Activated T-cell treated with anti-CD3 and anti-CD28 coated beads, Interleukin-2, amount 50 U/mL, for 4 hours (primary cell): ENCODE results near the gene SLC10A2. TPM values are rescaled to one million over a fixed set of nuclear protein-coding genes. Genes with fewer than 3 reads are reported as not detected.

Experiments
- ATAC-seq, 2 donors: fragments of 200-7000 bp; cut with Tn5 transposase; one replicate each; pipeline ENCODE4 v1.10.0; 2021
- DNase-seq: peaks from one replicate; pipeline ENCODE4 v3.0.0-alpha.2; 2020
- H3K27me3 Mint-ChIP-seq: one replicate; pipeline ENCODE4 v1.8.0; 2021; ENCODE audit warnings: low read depth, mixed read lengths
- H3K36me3 Mint-ChIP-seq: one replicate; pipeline ENCODE4 v1.8.0; 2022; ENCODE audit warnings: mixed read lengths; ENCODE audit not compliant: insufficient read depth
- H3K4me1 Mint-ChIP-seq: one replicate; pipeline ENCODE4 v1.8.0; 2021; ENCODE audit warnings: low read depth, mixed read lengths
- H3K4me3 Mint-ChIP-seq: one replicate; pipeline ENCODE4 v1.8.0; 2021; ENCODE audit warnings: mild to moderate bottlenecking, moderate library complexity, mixed read lengths
- H3K9me3 Mint-ChIP-seq: one replicate; pipeline ENCODE4 v1.8.0; 2021; ENCODE audit warnings: mixed read lengths
- total RNA-seq, 3 donors: library from RNA; stranded (reverse); gene quantifications; one replicate each; pipeline ENCODE4 v1.2.1, GENCODE V29; 2021

SLC10A2 gene
- total RNA-seq, 3 donors from 2014 or later = not detected

DNA sequence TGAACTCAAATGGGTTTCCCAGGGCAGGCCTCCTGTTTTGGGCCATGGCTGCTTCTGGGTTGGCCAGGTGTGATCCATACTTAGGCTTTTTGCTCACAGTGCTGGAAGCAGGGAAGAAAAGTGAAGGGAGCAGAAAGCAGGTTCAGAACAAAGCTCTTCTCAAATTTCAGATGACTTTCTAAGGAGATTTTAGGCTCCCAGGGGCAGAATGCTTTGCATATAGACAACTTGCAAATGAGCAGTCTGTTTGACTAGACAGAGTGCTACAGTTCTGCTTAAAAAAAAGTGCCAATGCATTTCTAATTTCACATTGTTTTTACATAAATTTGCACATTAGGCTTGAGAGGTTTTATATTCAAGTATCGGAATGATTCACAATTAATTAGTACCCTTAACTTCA lies 2.6 kb upstream of the SLC10A2 start:
- Mint-ChIP-seq H3K27me3 (no peaks in the 10 kb centered on the region), H3K9me3 (peaks cover 3% of the 10 kb centered on the region), H3K4me3 (no peak overlapping the region), H3K36me3 (no peaks in the 10 kb centered on the region), H3K4me1 (no peaks in the 10 kb centered on the region)
- ATAC-seq (no peak), DNase-seq (no peak)

DNA sequence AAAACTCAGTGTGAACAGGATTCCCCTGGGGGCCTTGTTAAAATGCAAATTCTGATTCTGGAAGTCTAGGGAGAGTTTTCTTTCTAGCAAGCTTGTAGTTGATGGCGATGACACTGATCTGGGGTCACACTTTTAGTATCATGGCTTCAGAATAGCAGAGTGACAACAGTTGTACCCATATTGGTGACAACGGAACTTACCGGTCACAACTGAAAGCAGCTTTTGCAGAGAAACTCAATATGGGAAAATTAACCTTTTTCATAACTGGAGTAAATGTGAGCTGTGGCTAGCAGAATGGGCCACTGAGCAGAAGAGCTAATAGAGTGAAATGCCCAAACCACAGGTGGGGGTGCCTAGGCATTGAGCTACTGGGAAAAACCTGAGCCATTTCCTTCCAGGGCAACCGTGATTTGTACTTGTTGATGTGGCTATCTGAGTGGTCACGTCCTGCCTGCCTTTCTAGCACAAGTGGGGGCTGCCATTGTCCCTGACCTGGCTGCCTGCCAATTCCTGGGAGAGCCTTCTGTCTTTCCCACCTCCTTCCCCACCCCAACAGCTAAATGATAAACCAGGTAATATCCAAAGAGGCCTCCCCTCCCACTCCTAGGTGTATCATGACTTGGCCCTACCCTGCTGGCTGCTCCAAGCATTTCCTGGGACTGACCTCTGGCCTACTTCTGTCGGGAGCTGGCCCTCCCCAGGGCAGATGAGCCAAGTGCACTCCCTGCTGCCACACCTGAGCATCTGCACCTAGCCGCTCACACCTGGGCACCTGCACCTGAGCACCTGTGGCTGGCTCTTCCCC lies 1.7 kb upstream of the SLC10A2 start:
- Mint-ChIP-seq H3K27me3 (no peaks in the 10 kb centered on the region), H3K4me3 (no peak overlapping the region), H3K4me1 (no peaks in the 10 kb centered on the region), H3K36me3 (no peaks in the 10 kb centered on the region), H3K9me3 (peaks cover 3% of the 10 kb centered on the region)
- DNase-seq (no peak), ATAC-seq (no peak)

DNA sequence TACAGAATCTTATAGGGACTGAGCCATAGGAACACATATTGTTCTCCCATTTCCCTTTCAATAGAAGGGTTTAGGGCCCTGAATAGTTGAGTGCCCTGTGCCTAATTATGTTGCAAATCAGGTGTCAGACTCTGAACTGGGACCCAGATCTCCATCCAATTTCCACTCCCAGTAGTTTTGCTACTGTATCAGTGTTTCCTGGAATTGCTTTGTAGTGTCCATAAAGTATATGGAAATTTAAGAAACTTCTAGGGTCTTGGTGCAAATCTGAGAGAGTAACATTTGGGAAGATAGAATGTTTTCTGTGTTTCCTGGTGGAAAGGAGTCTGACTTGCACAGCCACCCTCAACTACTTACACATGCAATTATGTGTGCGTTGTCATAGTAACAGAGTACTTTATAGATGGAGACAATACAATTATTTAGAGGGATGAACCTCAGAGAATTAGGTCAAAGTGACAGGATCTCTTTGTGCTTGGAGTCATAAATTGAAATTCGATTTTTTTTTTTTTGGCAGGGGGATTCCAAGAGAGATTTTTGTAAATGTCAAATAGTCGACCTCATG lies 646 bp upstream of the SLC10A2 start:
- ATAC-seq = no peak
- Mint-ChIP-seq H3K27me3 (no peaks in the 10 kb centered on the region), H3K4me3 (no peak overlapping the region), H3K9me3 (no peaks in the 10 kb centered on the region), H3K36me3 (no peaks in the 10 kb centered on the region), H3K4me1 (no peaks in the 10 kb centered on the region)
- no peak for DNase-seq

DNA sequence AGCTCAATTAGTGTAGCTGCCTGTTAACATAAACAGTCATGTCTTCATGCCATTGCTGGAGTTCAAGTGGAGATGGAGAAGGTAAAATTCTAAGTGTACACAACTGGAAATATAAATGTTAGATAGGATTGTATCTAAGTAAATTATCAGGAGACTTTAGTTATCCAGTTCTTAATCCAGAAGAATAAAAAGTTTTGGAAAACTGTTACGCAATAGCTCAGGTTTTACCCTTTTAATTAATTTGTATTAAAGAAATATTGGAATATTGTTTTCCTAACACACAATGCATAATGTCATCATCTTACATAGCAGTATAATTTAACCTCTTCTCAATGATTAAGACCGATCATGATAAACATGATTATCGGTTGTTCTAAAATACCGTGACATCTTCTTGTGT lies 2.8 kb downstream of the SLC10A2 start:
- peaks cover 3% of the 10 kb centered on the region for H3K9me3 Mint-ChIP-seq
- no peaks in the 10 kb centered on the region for H3K4me1 Mint-ChIP-seq

DNA sequence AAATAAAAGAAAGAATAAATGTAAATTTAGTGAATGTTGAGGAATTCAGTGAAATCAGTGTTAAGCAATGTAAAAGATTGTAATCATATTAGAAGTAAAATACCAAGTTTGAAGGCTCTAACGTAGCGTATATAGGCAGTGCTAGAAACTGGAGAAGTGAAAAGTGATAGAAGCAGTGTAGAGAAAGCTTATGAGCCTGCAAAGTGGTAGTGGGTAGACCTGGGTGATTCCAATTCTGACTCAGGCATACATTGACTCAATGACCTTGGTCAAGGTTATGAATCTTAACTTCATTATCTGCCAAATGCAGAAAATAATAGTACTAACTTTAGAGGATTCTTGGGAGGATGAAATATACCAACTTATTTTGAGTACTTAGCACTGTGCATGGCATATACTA lies 4.1 kb downstream of the SLC10A2 start:
- Mint-ChIP-seq H3K27me3 (no peaks in the 10 kb centered on the region), H3K9me3 (peaks cover 3% of the 10 kb centered on the region), H3K4me3 (no peak overlapping the region), H3K36me3 (no peaks in the 10 kb centered on the region), H3K4me1 (no peaks in the 10 kb centered on the region)
- ATAC-seq (no peak), DNase-seq (no peak)

More for the DNA sequence above, 2.8 kb downstream of the SLC10A2 start:
- no peak overlapping the region for H3K4me3 Mint-ChIP-seq
- DNase-seq (no peak), ATAC-seq (no peak)
- H3K27me3 Mint-ChIP-seq = no peaks in the 10 kb centered on the region
- H3K36me3 Mint-ChIP-seq = no peaks in the 10 kb centered on the region

DNA sequence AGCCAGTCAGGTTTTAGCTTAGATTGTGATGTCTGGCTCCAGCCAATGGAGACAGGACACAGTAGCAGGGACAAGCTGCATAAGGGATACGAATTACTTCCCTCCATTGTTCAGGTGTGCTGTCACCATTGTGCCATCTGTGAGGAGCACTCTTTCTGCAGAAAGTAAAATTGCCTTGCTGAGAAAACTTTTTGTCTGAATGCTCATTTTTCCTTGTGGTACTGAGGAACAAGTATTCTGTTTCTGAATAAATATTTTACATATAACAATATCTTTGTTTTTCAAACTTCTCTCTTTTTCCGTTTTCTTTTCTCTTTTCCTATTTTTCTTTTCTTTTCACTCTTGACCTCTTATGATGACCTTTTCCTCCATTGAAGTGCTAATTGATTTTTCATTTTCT lies 10.2 kb downstream of the SLC10A2 start:
- Mint-ChIP-seq H3K27me3 (no peaks in the 10 kb centered on the region), H3K9me3 (peaks cover 17% of the 10 kb centered on the region), H3K4me3 (no peak overlapping the region), H3K36me3 (no peaks in the 10 kb centered on the region), H3K4me1 (no peaks in the 10 kb centered on the region)
- DNase-seq (no peak), ATAC-seq (no peak)

DNA sequence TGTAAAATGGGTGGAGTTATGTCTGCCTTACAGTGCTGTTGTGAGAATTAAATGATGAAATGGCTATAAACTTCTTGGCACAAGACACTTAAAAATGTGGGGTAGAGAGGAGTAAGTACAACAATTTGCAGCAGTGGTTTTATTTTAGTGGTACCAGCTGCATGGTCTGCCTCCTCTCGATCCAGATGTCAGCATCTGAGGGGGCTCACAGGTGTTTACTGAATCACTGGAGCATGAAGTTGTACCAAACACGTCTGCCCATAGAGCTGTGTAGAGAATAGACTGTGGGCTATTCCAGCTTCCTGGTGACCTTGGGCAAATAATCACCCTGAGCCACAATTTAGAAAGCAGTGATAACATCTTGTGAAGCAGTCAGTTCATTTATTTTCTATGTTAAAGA lies 11.1 kb downstream of the SLC10A2 start:
- H3K4me3 Mint-ChIP-seq = no peak overlapping the region
- no peaks in the 10 kb centered on the region for H3K4me1 Mint-ChIP-seq
- H3K27me3 Mint-ChIP-seq = no peaks in the 10 kb centered on the region
- ATAC-seq (no peak), DNase-seq (no peak)
- H3K36me3 Mint-ChIP-seq = no peaks in the 10 kb centered on the region
- peaks cover 17% of the 10 kb centered on the region for H3K9me3 Mint-ChIP-seq

DNA sequence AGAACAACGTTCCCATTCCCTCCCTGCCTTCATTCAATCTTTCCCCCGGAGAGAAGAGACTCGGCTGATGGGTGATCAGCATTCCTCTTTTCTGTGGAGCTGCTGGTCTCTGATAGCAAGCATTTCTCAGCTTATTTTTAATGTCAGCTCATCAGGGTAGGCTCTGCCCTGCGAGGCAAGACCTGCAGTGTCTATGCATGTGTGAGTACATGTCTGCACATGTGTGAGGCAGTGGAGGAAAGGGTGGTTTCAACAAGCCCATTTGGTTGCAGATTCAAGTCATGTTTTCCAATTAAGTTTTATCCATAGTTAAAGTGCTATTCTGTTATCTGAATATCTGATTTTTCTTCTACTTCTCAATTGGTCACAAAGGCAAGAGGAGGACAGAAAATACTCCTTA lies 19.5 kb downstream of the SLC10A2 start:
- Mint-ChIP-seq H3K36me3 (no peaks in the 10 kb centered on the region), H3K9me3 (peaks cover 4% of the 10 kb centered on the region)

DNA sequence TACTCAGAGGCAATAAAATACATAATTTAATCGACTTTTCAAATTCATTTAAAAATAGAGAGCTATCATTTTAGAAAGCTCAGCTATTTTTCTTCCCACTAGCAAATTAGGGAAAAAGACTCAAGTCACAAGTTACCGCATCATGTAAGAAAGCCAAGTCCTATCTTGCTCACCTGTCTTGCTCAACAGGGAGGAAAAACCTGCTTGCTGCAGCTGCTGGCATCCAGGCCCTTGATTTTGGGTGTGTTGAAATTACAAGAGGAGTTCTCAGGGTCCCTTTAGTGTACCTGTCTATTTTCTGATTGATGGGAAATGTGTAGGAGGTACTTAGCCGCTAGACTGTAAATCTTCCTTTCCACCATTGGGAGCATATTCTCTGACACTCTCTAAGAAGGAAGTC lies 22.2 kb downstream of the SLC10A2 start:
- ATAC-seq (no peak), DNase-seq (no peak)
- Mint-ChIP-seq H3K27me3 (no peaks in the 10 kb centered on the region), H3K9me3 (peaks cover 2% of the 10 kb centered on the region), H3K36me3 (no peaks in the 10 kb centered on the region), H3K4me1 (no peaks in the 10 kb centered on the region), H3K4me3 (no peak overlapping the region)

More for the DNA sequence above, 19.5 kb downstream of the SLC10A2 start:
- DNase-seq (no peak), ATAC-seq (no peak)
- H3K4me1 Mint-ChIP-seq = no peaks in the 10 kb centered on the region
- no peak overlapping the region for H3K4me3 Mint-ChIP-seq
- no peaks in the 10 kb centered on the region for H3K27me3 Mint-ChIP-seq

DNA sequence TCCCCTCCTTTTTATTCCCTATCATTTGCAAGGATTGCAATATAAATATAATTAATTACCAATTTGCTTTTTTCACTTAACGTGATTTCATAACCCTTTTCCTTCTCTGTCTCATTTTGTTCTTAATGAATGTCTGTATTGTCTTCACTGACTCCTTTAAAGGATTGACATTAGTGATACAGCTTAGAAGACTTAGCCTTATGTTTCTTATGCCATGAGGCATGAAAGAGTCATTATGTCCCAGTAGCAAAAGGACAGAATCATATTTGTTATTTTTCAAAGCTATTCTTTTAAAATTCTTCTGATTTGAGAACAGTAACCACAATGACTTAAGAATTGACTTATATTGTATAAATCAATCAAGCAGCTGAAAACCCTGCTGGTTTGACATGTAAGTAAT lies 26.2 kb downstream of the SLC10A2 start:
- ATAC-seq = no peak
- Mint-ChIP-seq H3K4me1 (no peaks in the 10 kb centered on the region), H3K4me3 (no peak overlapping the region), H3K36me3 (no peaks in the 10 kb centered on the region), H3K27me3 (no peaks in the 10 kb centered on the region), H3K9me3 (no peaks in the 10 kb centered on the region)
- no peak for DNase-seq

DNA sequence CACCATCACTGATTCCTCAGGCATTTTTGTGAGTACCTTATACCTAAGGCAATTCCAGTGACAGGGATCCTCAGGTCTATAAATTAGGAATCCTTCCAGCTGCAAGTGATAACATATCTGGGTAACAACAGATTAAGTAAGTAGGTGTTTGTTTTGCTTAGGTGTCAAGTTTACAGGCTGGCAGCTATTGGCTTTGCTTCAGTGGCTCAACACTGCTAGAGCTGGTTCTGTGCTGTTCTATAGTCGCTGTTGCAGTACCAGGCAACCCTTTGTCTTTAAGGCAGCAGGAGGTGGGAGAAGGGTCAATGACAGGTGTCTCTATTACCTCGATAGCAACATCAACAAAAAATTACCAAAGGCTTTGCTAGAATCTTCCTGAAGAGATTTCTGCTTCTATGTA lies 27.0 kb downstream of the SLC10A2 start:
- H3K27me3 Mint-ChIP-seq = no peaks in the 10 kb centered on the region
- no peaks in the 10 kb centered on the region for H3K36me3 Mint-ChIP-seq
- H3K4me3 Mint-ChIP-seq = no peak overlapping the region
- no peak for ATAC-seq
- no peaks in the 10 kb centered on the region for H3K9me3 Mint-ChIP-seq
- no peak for DNase-seq
- H3K4me1 Mint-ChIP-seq = no peaks in the 10 kb centered on the region

DNA sequence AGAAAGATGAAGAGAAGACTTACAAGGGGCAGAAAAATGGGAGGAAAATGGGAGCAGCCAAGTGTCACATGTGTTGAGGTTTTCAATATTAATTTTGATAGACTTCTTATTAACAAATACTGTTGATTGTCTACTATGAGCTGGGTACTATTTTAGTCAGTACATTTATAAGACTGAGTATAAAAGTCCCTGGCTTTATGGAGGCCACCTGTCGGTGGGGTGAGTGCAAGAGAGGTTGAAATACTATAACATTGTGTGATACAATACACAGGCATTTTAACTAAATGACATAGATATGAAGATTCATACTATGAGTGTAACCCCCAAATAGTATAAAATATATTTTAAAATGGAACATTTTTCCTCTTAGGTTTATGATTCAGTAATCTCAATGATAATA lies 29.9 kb downstream of the SLC10A2 start:
- no peak for ATAC-seq
- Mint-ChIP-seq H3K4me1 (peaks cover 1% of the 10 kb centered on the region), H3K9me3 (no peaks in the 10 kb centered on the region), H3K27me3 (no peaks in the 10 kb centered on the region), H3K4me3 (no peak overlapping the region), H3K36me3 (no peaks in the 10 kb centered on the region)
- DNase-seq = no peak

DNA sequence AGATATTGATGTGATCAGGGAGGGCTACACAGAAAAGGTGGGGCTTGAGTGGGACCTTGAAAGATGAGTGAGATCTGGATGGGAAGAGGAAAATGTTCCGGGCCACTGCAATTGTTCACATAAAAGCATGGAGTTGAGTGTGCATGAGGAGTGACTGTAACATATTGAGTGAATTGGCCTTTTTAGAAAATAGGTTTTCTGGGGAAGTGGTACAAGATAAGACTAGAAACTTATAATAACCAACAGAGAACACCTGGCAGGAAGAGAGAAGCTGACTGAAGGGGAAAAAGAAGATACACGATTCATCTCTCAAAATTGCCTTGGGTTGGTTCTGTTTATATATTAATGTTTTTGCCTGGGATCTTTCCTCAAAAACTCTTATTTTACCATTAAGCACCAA lies 32.2 kb downstream of the SLC10A2 start:
- H3K36me3 Mint-ChIP-seq = no peaks in the 10 kb centered on the region
- H3K9me3 Mint-ChIP-seq = no peaks in the 10 kb centered on the region

DNA sequence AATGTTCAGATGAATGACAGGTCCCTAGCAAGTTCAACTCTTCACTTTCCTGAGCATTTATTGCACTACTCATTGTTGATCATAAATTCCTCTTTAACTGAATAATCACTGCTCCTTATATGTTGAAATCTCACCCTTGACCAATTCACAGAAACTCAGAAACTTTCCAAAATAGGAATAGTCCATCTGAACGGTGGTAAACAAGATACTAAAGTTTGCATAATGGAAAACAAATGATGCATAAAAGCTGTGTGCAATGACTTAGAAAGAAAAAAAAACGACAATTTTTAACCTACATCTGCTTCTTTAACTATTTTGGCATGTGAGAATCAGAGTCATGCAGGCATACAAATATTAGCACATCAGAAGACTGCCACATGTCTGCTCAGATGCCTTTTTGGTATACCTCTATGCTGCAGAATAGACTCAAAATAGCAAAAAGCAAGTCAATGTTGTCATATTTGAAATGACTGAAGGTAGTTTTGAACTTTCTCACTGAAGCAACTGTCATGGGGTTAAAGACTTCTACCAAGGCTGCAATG lies 34.8 kb downstream of the SLC10A2 start:
- DNase-seq (no peak), ATAC-seq (no peak)
- Mint-ChIP-seq H3K27me3 (no peaks in the 10 kb centered on the region), H3K4me1 (peaks cover 1% of the 10 kb centered on the region), H3K36me3 (no peaks in the 10 kb centered on the region), H3K4me3 (no peak overlapping the region), H3K9me3 (peaks cover 12% of the 10 kb centered on the region)

More for the DNA sequence above, 32.2 kb downstream of the SLC10A2 start:
- ATAC-seq (no peak), DNase-seq (no peak)
- no peak overlapping the region for H3K4me3 Mint-ChIP-seq
- no peaks in the 10 kb centered on the region for H3K27me3 Mint-ChIP-seq
- peaks cover 1% of the 10 kb centered on the region for H3K4me1 Mint-ChIP-seq

DNA sequence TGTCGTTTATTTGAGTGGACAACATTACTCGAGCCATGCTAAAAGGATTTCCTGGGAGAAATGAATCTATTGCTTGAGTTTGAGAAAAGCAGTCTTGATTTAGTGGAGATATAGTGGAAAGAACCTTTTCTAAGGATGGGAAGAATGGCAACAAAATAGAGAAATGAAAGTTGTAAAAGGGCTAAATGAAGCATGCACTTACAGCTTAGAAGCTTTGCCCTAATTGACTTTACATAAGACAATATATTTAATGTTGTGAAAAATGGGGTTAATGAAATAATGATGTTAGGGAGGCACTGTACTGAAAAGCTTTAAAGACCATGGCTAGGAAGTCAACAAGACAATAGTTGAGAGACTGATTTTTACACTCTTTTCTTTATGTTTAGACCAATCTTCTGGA lies 35.4 kb downstream of the SLC10A2 start:
- Mint-ChIP-seq H3K9me3 (peaks cover 16% of the 10 kb centered on the region), H3K4me3 (no peak overlapping the region), H3K27me3 (no peaks in the 10 kb centered on the region), H3K4me1 (peaks cover 1% of the 10 kb centered on the region), H3K36me3 (no peaks in the 10 kb centered on the region)
- DNase-seq = no peak
- ATAC-seq = no peak
